Measurements from ENCODE around the gene HSD11B1. TPM values are rescaled to one million over a fixed set of nuclear protein-coding genes. Genes with fewer than 3 reads are reported as not detected.

Gene HSD11B1
- total and polyA plus RNA-seq, 12 donors: 0.17 to 29.6 (median 8.6) TPM

DNA sequence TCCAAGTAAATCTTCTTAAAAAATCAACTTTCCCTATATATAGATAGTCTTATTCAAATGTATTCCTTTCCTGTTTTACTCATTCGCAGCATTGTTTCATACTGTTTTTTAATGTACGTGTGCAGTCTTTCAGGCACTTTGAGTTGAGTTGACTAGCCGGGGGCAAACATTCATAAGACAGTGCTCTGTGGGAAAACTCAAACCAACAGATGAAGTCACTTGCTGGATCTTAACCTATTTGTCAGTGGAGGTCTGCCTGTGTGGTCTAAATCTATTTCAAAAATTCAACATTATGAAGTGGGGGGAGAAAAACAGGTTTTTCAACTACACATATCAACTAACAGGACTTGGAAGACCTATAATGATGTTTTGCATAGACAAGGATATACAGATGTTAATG is 6.2 kb downstream of the HSD11B1 start:
- Histone ChIP-seq H3K4me1 (replicated peaks in 1 of 2) (no peaks in the 10 kb centered on the region), H3K27ac (no peak overlapping the region), H3K4me3 (no peak overlapping the region), H3K9me3 (replicated peaks in 1 of 3) (no peaks in the 10 kb centered on the region), H3K27me3 (no peaks in the 10 kb centered on the region), H3K36me3 (replicated peaks in 1 of 2) (no peaks in the 10 kb centered on the region)
- intact Hi-C loops (cut with DNase I): no loop called here
- no peak for TF ChIP-seq POLR2A (IDR thresholded peaks at IDR 0.05)
- TF ChIP-seq, protein P1, sequence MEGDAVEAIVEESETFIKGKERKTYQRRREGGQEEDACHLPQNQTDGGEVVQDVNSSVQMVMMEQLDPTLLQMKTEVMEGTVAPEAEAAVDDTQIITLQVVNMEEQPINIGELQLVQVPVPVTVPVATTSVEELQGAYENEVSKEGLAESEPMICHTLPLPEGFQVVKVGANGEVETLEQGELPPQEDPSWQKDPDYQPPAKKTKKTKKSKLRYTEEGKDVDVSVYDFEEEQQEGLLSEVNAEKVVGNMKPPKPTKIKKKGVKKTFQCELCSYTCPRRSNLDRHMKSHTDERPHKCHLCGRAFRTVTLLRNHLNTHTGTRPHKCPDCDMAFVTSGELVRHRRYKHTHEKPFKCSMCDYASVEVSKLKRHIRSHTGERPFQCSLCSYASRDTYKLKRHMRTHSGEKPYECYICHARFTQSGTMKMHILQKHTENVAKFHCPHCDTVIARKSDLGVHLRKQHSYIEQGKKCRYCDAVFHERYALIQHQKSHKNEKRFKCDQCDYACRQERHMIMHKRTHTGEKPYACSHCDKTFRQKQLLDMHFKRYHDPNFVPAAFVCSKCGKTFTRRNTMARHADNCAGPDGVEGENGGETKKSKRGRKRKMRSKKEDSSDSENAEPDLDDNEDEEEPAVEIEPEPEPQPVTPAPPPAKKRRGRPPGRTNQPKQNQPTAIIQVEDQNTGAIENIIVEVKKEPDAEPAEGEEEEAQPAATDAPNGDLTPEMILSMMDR (IDR thresholded peaks at IDR 0.05): no peak
- DNase-seq: no peak
- WGBS, 4 donors: 92 to 96% (median 93%) methylated on average over 3 of the region's 3 CpGs

GRCh38 chr1:209714338-209714737 is 9.7 kb downstream of the HSD11B1 start:
- no peak for TF ChIP-seq POLR2A (IDR thresholded peaks at IDR 0.05)
- TF ChIP-seq, protein P1 (IDR thresholded peaks at IDR 0.05): no peak
- WGBS, 4 donors: 82 to 86% (median 84%) methylated on average over 2 of the region's 2 CpGs
- no peak for DNase-seq
- Histone ChIP-seq H3K27ac (no peak overlapping the region), H3K4me3 (no peak overlapping the region), H3K9me3 (replicated peaks in 1 of 3) (no peaks in the 10 kb centered on the region), H3K27me3 (no peaks in the 10 kb centered on the region), H3K4me1 (replicated peaks in 1 of 2) (no peaks in the 10 kb centered on the region), H3K36me3 (replicated peaks in 1 of 2) (no peaks in the 10 kb centered on the region)
- intact Hi-C loops (cut with DNase I): no loop called here

DNA sequence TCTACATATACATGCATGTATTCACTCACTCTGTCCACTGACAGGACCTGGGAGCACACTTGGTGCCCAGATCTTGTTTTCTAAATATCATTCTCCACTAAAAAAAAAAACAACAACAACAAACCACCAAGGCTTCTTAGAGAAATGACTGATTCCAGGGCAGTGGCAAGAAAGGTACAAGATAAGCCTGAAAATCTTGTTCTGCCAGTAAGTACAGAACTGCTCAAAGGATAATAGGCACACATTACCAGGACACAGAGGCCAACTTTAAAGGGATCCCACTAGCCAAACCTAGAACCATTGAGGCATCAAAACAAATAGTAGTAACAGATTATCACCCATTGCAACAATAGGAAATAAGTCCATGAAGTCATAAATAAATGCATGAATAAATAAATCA is 10.7 kb downstream of the HSD11B1 start:
- Histone ChIP-seq H3K27me3 (no peaks in the 10 kb centered on the region), H3K4me3 (no peak overlapping the region), H3K4me1 (replicated peaks in 1 of 2) (no peaks in the 10 kb centered on the region), H3K9me3 (replicated peaks in 1 of 3) (no peaks in the 10 kb centered on the region), H3K27ac (no peak overlapping the region), H3K36me3 (replicated peaks in 1 of 2) (no peaks in the 10 kb centered on the region)
- TF ChIP-seq POLR2A (IDR thresholded peaks at IDR 0.05): no peak
- intact Hi-C loops (cut with DNase I): no loop called here
- DNase-seq: no peak

DNA sequence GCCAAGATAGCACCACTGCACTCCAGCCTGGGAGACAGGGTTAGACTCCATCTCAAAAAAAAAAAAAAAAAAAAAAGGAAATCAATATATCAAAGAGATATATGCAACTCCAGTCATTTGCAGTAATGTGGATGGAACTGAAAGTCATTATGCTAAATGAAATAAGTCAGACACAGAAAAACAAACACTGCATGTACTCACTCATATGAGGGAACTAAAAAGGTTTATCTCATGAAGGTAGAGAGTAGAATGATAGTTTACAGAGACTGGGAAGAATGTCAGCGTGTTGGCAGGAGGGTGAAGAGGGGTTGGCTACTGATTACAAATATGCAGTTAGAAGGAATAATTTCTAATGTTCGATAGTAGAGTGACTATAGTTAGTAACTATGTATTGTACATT is 13.2 kb downstream of the HSD11B1 start:
- Histone ChIP-seq H3K27ac (no peak overlapping the region), H3K9me3 (replicated peaks in 1 of 3) (no peaks in the 10 kb centered on the region), H3K4me3 (no peak overlapping the region), H3K36me3 (replicated peaks in 1 of 2) (no peaks in the 10 kb centered on the region), H3K27me3 (no peaks in the 10 kb centered on the region), H3K4me1 (replicated peaks in 1 of 2) (peaks cover 4 to 6% of the 10 kb centered on the region in 2 donors)
- WGBS, 4 donors: 81 to 94% (median 88%) methylated on average over 2 of the region's 2 CpGs
- intact Hi-C loops (cut with DNase I): no loop called here
- no peak for DNase-seq
- TF ChIP-seq, protein P1 (IDR thresholded peaks at IDR 0.05): no peak
- TF ChIP-seq POLR2A (IDR thresholded peaks at IDR 0.05): no peak

- Histone ChIP-seq H3K36me3 (replicated peaks in 1 of 2) (no peaks in the 10 kb centered on the region), H3K9me3 (replicated peaks in 1 of 3) (no peaks in the 10 kb centered on the region), H3K4me3 (no peak overlapping the region), H3K27me3 (no peaks in the 10 kb centered on the region), H3K27ac (peak overlapping the region in 4 of 5 donors; percentile 0 to 57 (median 47)), H3K4me1 (replicated peaks in 1 of 2) (peaks cover 4 to 6% of the 10 kb centered on the region in 2 donors)
- 62 to 75% (median 64%) methylated on average over 4 of the region's 4 CpGs for WGBS, 4 donors
- TF ChIP-seq, protein P1 (IDR thresholded peaks at IDR 0.05): no peak
- TF ChIP-seq POLR2A (IDR thresholded peaks at IDR 0.05): peak in 1 of 2 donors; percentile 11
- intact Hi-C loops (cut with DNase I): no loop called here
- peak in 5 of 7 donors; percentile 26 to 73 (median 52) for DNase-seq
Measured at GRCh38 chr1:209720326-209720725, 15.7 kb downstream of the HSD11B1 start.
